ENCODE measurements around the gene UQCRFS1.
"Not testable (repeated sequence)": the region's sequence is repeated elsewhere in the genome, so short reads cannot be mapped to it uniquely, and the experiment has no call there.

UQCRFS1 gene

GRCh38 chr19:29214411-29214810 lies 1.5 kb upstream of the UQCRFS1 start:
- DNase-seq (ENCODE audit: low read depth), result no peak

- no peak for DNase-seq (ENCODE audit: low read depth)
Measured at GRCh38 chr19:29212356-29212647, 649 bp downstream of the UQCRFS1 start.

- no peak for DNase-seq (ENCODE audit: low read depth)
Measured at GRCh38 chr19:29211562-29212355, 1.2 kb downstream of the UQCRFS1 start.

GRCh38 chr19:29211041-29211440 lies 1.9 kb downstream of the UQCRFS1 start:
- DNase-seq (ENCODE audit: low read depth), result not testable (repeated sequence)

- DNase-seq (ENCODE audit: low read depth), result not testable (repeated sequence)
Measured at GRCh38 chr19:29210502-29210901, 2.4 kb downstream of the UQCRFS1 start.

GRCh38 chr19:29207403-29208187 lies 5.4 kb downstream of the UQCRFS1 start:
- DNase-seq (ENCODE audit: low read depth), result not testable (repeated sequence)

GRCh38 chr19:29206453-29206852 lies 6.5 kb downstream of the UQCRFS1 start:
- no peak for DNase-seq (ENCODE audit: low read depth)

- no peak for DNase-seq (ENCODE audit: low read depth)
Measured at GRCh38 chr19:29202281-29202680, 10.7 kb downstream of the UQCRFS1 start.

- DNase-seq (ENCODE audit: low read depth), result no peak
Measured at GRCh38 chr19:29201855-29202254, 11.1 kb downstream of the UQCRFS1 start.

GRCh38 chr19:29194658-29195057 lies 18.3 kb downstream of the UQCRFS1 start:
- no peak for DNase-seq (ENCODE audit: low read depth)

GRCh38 chr19:29193155-29193554 lies 19.8 kb downstream of the UQCRFS1 start:
- no peak for DNase-seq (ENCODE audit: low read depth)

GRCh38 chr19:29191005-29191404 lies 21.9 kb downstream of the UQCRFS1 start:
- no peak for DNase-seq (ENCODE audit: low read depth)

- no peak for DNase-seq (ENCODE audit: low read depth)
Measured at GRCh38 chr19:29189033-29189360, 24.0 kb downstream of the UQCRFS1 start.

- no peak for DNase-seq (ENCODE audit: low read depth)
Measured at GRCh38 chr19:29188289-29189032, 24.5 kb downstream of the UQCRFS1 start.

- DNase-seq (ENCODE audit: low read depth), result no peak
Measured at GRCh38 chr19:29187676-29188075, 25.3 kb downstream of the UQCRFS1 start.

GRCh38 chr19:29185427-29185826 lies 27.5 kb downstream of the UQCRFS1 start:
- DNase-seq (ENCODE audit: low read depth), result no peak

- no peak for DNase-seq (ENCODE audit: low read depth)
Measured at GRCh38 chr19:29176981-29177754, 35.8 kb downstream of the UQCRFS1 start.

GRCh38 chr19:29173896-29174295 lies 39.1 kb downstream of the UQCRFS1 start:
- DNase-seq (ENCODE audit: low read depth), result no peak

- DNase-seq (ENCODE audit: low read depth), result no peak
Measured at GRCh38 chr19:29172302-29172701, 40.6 kb downstream of the UQCRFS1 start.

GRCh38 chr19:29171525-29171924 lies 41.4 kb downstream of the UQCRFS1 start:
- DNase-seq (ENCODE audit: low read depth), result no peak

- DNase-seq (ENCODE audit: low read depth), result no peak
Measured at GRCh38 chr19:29170554-29170953, 42.4 kb downstream of the UQCRFS1 start.

- DNase-seq (ENCODE audit: low read depth), result no peak
Measured at GRCh38 chr19:29162694-29163093, 50.3 kb downstream of the UQCRFS1 start.

Measured in stimulated activated CD8-positive, alpha-beta memory T cell treated with anti-CD3 and anti-CD28 coated beads, Interleukin-15, amount 100 ng/mL, for 24 hours (primary cell).